ENCODE measurements around the gene DERA.
"Not testable (repeated sequence)": the region's sequence is repeated elsewhere in the genome, so short reads cannot be mapped to it uniquely, and the experiment has no call there.

Gene DERA

GRCh38 chr12:15910468-15910863, 666 bp upstream of the DERA start:
- DNase-seq = no peak

- DNase-seq = not testable (repeated sequence)
Measured at GRCh38 chr12:15911931-15912330, 799 bp downstream of the DERA start.

- DNase-seq = not testable (repeated sequence)
Measured at GRCh38 chr12:15914131-15914530, 3.0 kb downstream of the DERA start.

- DNase-seq = no peak
Measured at GRCh38 chr12:15918066-15918465, 6.9 kb downstream of the DERA start.

- DNase-seq = no peak
Measured at GRCh38 chr12:15919418-15919817, 8.3 kb downstream of the DERA start.

GRCh38 chr12:15924956-15925355, 13.8 kb downstream of the DERA start:
- DNase-seq = no peak

- DNase-seq = no peak
Measured at GRCh38 chr12:15928346-15928745, 17.2 kb downstream of the DERA start.

GRCh38 chr12:15928870-15929571, 17.9 kb downstream of the DERA start:
- DNase-seq = no peak

GRCh38 chr12:15931590-15932053, 20.5 kb downstream of the DERA start:
- no peak for DNase-seq

GRCh38 chr12:15932327-15932726, 21.2 kb downstream of the DERA start:
- no peak for DNase-seq

GRCh38 chr12:15932971-15933370, 21.8 kb downstream of the DERA start:
- DNase-seq = no peak

- DNase-seq = no peak
Measured at GRCh38 chr12:15933751-15934150, 22.6 kb downstream of the DERA start.

GRCh38 chr12:15936751-15937150, 25.6 kb downstream of the DERA start:
- DNase-seq = no peak

GRCh38 chr12:15937902-15938301, 26.8 kb downstream of the DERA start:
- no peak for DNase-seq

GRCh38 chr12:15939111-15939510, 28.0 kb downstream of the DERA start:
- no peak for DNase-seq

GRCh38 chr12:15942475-15942874, 31.3 kb downstream of the DERA start:
- no peak for DNase-seq

GRCh38 chr12:15943519-15943918, 32.4 kb downstream of the DERA start:
- not testable (repeated sequence) for DNase-seq

GRCh38 chr12:15948461-15948860, 37.3 kb downstream of the DERA start:
- not testable (repeated sequence) for DNase-seq

- DNase-seq = no peak
Measured at GRCh38 chr12:15955281-15955680, 44.1 kb downstream of the DERA start.

- no peak for DNase-seq
Measured at GRCh38 chr12:15956010-15956409, 44.9 kb downstream of the DERA start.

GRCh38 chr12:15956413-15957185, 45.5 kb downstream of the DERA start:
- no peak for DNase-seq

- DNase-seq = no peak
Measured at GRCh38 chr12:15962760-15963159, 51.6 kb downstream of the DERA start.

- DNase-seq = no peak
Measured at GRCh38 chr12:15963271-15963670, 52.1 kb downstream of the DERA start.

- no peak for DNase-seq
Measured at GRCh38 chr12:15966426-15966825, 55.3 kb downstream of the DERA start.
